ENCODE data around the gene SLC1A3.

SLC1A3 gene

DNA sequence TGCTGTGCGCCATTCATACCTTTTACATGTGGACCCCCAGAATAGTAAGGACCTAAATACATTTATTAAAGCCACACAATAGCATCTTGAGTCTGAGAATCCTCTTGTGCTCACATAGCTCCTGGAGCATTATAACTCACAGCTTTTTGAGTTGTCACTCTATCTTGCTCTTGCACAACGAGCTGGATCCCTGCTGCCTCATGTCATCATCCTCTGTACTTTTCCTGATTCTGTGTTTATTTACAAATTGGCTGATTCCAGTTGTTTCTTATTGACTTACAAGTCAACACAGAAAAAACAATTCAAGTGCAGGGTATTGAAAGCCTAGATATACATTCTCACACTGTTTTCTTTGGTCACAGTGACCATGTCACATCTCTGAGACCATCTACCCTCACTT lies 112.9 kb downstream of the SLC1A3 start:
- Histone ChIP-seq H3K36me3 (replicated peaks; ENCODE audit: insufficient read depth, low read length) (no peaks in the 10 kb centered on the region), H3K9ac (ENCODE audit: low read length) (no peak overlapping the region), H3K4me2 (ENCODE audit: low read depth, low read length) (no peak overlapping the region), H2AFZ (ENCODE audit: low read length) (no peak overlapping the region), H3K27me3 (replicated peaks; ENCODE audit: insufficient read depth, low read length) (no peaks in the 10 kb centered on the region), H3K4me3 (ENCODE audit: low read length) (no peak overlapping the region), H3K79me2 (ENCODE audit: low read length) (no peaks in the 10 kb centered on the region), H3K4me1 (ENCODE audit: low read length) (peaks cover 39% of the 10 kb centered on the region), H3K27ac (ENCODE audit: low read length) (no peak overlapping the region), H3K9me3 (replicated peaks; ENCODE audit: insufficient read depth, low read length) (no peaks in the 10 kb centered on the region), H4K20me1 (ENCODE audit: insufficient read depth, low read length) (no peaks in the 10 kb centered on the region), H3K9me2 (replicated peaks; ENCODE audit: insufficient read depth, low read length) (no peaks in the 10 kb centered on the region), H3F3A (ENCODE audit: insufficient read depth, low read length) (peaks cover 4% of the 10 kb centered on the region)
- DNase-seq: no peak
- TF ChIP-seq EZH2phosphoT487 (IDR thresholded peaks at IDR 0.05; ENCODE audit: low read length) (no peak), EZH2 (optimal IDR thresholded peaks at IDR 0.05; ENCODE audit: low read depth, low read length) (no peak)
- TF ChIP-seq, protein P1, sequence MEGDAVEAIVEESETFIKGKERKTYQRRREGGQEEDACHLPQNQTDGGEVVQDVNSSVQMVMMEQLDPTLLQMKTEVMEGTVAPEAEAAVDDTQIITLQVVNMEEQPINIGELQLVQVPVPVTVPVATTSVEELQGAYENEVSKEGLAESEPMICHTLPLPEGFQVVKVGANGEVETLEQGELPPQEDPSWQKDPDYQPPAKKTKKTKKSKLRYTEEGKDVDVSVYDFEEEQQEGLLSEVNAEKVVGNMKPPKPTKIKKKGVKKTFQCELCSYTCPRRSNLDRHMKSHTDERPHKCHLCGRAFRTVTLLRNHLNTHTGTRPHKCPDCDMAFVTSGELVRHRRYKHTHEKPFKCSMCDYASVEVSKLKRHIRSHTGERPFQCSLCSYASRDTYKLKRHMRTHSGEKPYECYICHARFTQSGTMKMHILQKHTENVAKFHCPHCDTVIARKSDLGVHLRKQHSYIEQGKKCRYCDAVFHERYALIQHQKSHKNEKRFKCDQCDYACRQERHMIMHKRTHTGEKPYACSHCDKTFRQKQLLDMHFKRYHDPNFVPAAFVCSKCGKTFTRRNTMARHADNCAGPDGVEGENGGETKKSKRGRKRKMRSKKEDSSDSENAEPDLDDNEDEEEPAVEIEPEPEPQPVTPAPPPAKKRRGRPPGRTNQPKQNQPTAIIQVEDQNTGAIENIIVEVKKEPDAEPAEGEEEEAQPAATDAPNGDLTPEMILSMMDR (IDR thresholded peaks at IDR 0.05; ENCODE audit: low read length): no peak

- peak overlapping the region; percentile 25; the same call in 1 of the 2 replicates for H3K4me2 ChIP-seq (ENCODE audit: low read depth, low read length)
- H3K4me1 ChIP-seq (ENCODE audit: low read length): peaks cover 50% of the 10 kb centered on the region
- peaks cover 10% of the 10 kb centered on the region for H3F3A ChIP-seq (ENCODE audit: insufficient read depth, low read length)
- DNase-seq: peak; percentile 48
- no peak overlapping the region for H3K27ac ChIP-seq (ENCODE audit: low read length)
- no peak overlapping the region for H3K4me3 ChIP-seq (ENCODE audit: low read length)
- no peak overlapping the region for H2AFZ ChIP-seq (ENCODE audit: low read length)
- H3K9ac ChIP-seq (ENCODE audit: low read length): no peak overlapping the region
- H3K9me3 ChIP-seq (replicated peaks; ENCODE audit: insufficient read depth, low read length): no peaks in the 10 kb centered on the region
- no peaks in the 10 kb centered on the region for H3K79me2 ChIP-seq (ENCODE audit: low read length)
- no peaks in the 10 kb centered on the region for H3K9me2 ChIP-seq (replicated peaks; ENCODE audit: insufficient read depth, low read length)
- no peaks in the 10 kb centered on the region for H3K27me3 ChIP-seq (replicated peaks; ENCODE audit: insufficient read depth, low read length)
- no peak for TF ChIP-seq EZH2 (optimal IDR thresholded peaks at IDR 0.05; ENCODE audit: low read depth, low read length)
- no peak for TF ChIP-seq EZH2phosphoT487 (IDR thresholded peaks at IDR 0.05; ENCODE audit: low read length)
- TF ChIP-seq, protein P1 (IDR thresholded peaks at IDR 0.05; ENCODE audit: low read length): no peak
- H4K20me1 ChIP-seq (ENCODE audit: insufficient read depth, low read length): no peaks in the 10 kb centered on the region
- H3K36me3 ChIP-seq (replicated peaks; ENCODE audit: insufficient read depth, low read length): no peaks in the 10 kb centered on the region
These were observed 114.3 kb downstream of the SLC1A3 start for GRCh38 chr5:36720688-36721087.

DNA sequence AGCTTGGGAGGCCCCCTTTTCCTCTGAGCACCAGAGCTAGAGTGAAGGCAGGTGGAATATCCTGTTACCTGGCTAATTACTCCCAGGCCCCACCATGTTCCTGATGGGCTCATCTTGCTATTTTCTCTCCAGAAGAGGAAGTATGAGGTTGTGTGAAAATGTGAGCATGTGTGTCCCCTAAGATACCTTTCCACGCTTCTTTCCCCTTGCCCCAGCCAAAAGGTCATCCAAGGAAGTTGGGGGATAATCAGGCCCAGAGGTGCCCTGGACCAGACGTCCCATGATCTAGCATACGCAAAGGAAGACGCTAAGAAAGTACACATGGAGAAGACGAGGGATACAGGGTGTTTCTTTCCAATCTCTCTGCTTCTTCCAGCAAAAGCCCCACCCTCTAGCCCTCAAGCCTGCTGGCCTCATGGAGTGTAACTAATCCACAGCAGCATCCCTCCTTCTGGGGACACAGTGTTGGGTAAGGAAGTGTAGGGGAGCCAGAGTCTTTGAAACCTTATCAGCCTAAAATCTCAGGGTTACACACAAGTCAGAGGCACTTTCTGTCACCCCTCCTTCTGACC lies 115.3 kb downstream of the SLC1A3 start:
- DNase-seq: no peak
- H3K4me2 ChIP-seq (ENCODE audit: low read depth, low read length): peak overlapping the region; percentile 25
- no peak overlapping the region for H3K4me3 ChIP-seq (ENCODE audit: low read length)
- H3F3A ChIP-seq (ENCODE audit: insufficient read depth, low read length): peaks cover 10% of the 10 kb centered on the region
- no peak overlapping the region for H3K9ac ChIP-seq (ENCODE audit: low read length)
- no peak overlapping the region for H3K27ac ChIP-seq (ENCODE audit: low read length)
- peaks cover 50% of the 10 kb centered on the region for H3K4me1 ChIP-seq (ENCODE audit: low read length)
- no peak for TF ChIP-seq EZH2phosphoT487 (IDR thresholded peaks at IDR 0.05; ENCODE audit: low read length)
- no peak for TF ChIP-seq EZH2 (optimal IDR thresholded peaks at IDR 0.05; ENCODE audit: low read depth, low read length)
- TF ChIP-seq, protein P1 (IDR thresholded peaks at IDR 0.05; ENCODE audit: low read length): no peak
- H3K9me2 ChIP-seq (replicated peaks; ENCODE audit: insufficient read depth, low read length): no peaks in the 10 kb centered on the region
- no peaks in the 10 kb centered on the region for H3K9me3 ChIP-seq (replicated peaks; ENCODE audit: insufficient read depth, low read length)
- no peak overlapping the region for H2AFZ ChIP-seq (ENCODE audit: low read length)
- no peaks in the 10 kb centered on the region for H3K79me2 ChIP-seq (ENCODE audit: low read length)
- H3K36me3 ChIP-seq (replicated peaks; ENCODE audit: insufficient read depth, low read length): no peaks in the 10 kb centered on the region
- no peaks in the 10 kb centered on the region for H3K27me3 ChIP-seq (replicated peaks; ENCODE audit: insufficient read depth, low read length)
- H4K20me1 ChIP-seq (ENCODE audit: insufficient read depth, low read length): no peaks in the 10 kb centered on the region
